Measurements from ENCODE around the gene SLC2A9. TPM values are rescaled to one million over a fixed set of nuclear protein-coding genes. Genes with fewer than 3 reads are reported as not detected.

SLC2A9 gene
- total RNA-seq, 2 experiments from 2014 or later = 0.54 TPM

DNA sequence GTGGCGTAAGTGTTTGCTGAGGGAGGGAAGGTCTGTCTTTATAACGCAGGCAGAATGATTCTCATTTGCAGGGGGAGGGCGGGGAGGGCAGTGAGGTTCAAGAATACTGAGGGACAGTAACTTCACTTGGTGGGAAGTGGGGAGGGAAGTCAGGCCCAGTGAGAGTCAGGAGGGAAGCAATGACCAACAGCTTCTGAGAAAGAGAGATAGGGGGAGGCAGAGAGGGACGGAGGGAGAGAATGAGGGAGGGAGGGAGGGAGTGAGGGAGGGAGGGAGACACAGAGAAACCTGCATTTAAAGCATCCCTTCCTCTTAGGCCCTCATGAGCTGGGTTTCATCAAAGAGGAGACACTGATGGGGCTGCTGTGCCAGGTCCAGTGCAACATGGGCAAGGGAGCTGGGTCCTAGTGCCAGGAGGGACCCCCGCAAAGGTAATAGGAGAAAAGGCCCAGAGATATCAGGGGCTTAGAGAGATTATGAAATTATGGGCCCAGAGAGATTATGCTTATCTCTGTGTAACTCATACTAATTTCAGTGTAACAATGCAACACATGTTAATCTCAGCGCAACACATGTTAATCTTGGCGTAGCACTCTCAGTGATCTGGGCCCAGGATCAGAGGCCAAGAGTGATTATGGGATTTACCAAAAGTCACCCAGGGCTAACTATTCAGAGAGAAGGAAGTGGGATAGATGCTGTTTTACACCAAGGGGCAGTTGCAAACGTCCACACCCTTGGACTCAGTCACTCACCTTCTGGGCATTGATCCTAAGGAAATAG is 127.8 kb downstream of the SLC2A9 start:
- no peak for TF ChIP-seq CTCF (IDR thresholded peaks at IDR 0.05)
- H3K4me1 Mint-ChIP-seq (ENCODE audit: low read depth) = no peaks in the 10 kb centered on the region
- H3K27me3 Mint-ChIP-seq = peaks cover 4% of the 10 kb centered on the region
- intact Hi-C loops (cut with micrococcal nuclease) = no loop called here
- no peak for ATAC-seq
- CTCF ChIA-PET = no interaction called here
- no peak overlapping the region for H3K27ac Mint-ChIP-seq
- DNase-seq = no peak
- POLR2A ChIA-PET = interaction anchor here (0.8 kb wide), 1 partner anchor 13 kb away, joined by 3 read pairs; no protein-coding TSS in a partner anchor
- no peak overlapping the region for H3K4me3 Mint-ChIP-seq
- H3K9me3 Mint-ChIP-seq = no peaks in the 10 kb centered on the region
- no peaks in the 10 kb centered on the region for H3K36me3 Mint-ChIP-seq (ENCODE audit: low read depth)

- POLR2A ChIA-PET = interaction anchor here (0.7 kb wide), 1 partner anchor 9 kb away, joined by 3 read pairs; no protein-coding TSS in a partner anchor
- Mint-ChIP-seq H3K36me3 (ENCODE audit: low read depth) (no peaks in the 10 kb centered on the region), H3K9me3 (no peaks in the 10 kb centered on the region), H3K4me1 (ENCODE audit: low read depth) (no peaks in the 10 kb centered on the region), H3K4me3 (no peak overlapping the region), H3K27ac (no peak overlapping the region), H3K27me3 (peaks cover 4% of the 10 kb centered on the region)
- intact Hi-C loops (cut with micrococcal nuclease) = no loop called here
- ATAC-seq (no peak), DNase-seq (no peak)
- TF ChIP-seq CTCF (IDR thresholded peaks at IDR 0.05) = no peak
- CTCF ChIA-PET = no interaction called here
These were observed 129.6 kb downstream of the SLC2A9 start for GRCh38 chr4:9891740-9892139.

- TF ChIP-seq CTCF (IDR thresholded peaks at IDR 0.05) = no peak
- intact Hi-C loops (cut with micrococcal nuclease) = no loop called here
- H3K27me3 Mint-ChIP-seq = peaks cover 2% of the 10 kb centered on the region
- H3K27ac Mint-ChIP-seq = no peak overlapping the region
- H3K9me3 Mint-ChIP-seq = no peaks in the 10 kb centered on the region
- POLR2A ChIA-PET = no interaction called here
- no peak overlapping the region for H3K4me3 Mint-ChIP-seq
- ATAC-seq (no peak), DNase-seq (no peak)
- no peaks in the 10 kb centered on the region for H3K4me1 Mint-ChIP-seq (ENCODE audit: low read depth)
- CTCF ChIA-PET = no interaction called here
- no peaks in the 10 kb centered on the region for H3K36me3 Mint-ChIP-seq (ENCODE audit: low read depth)
These were observed 130.2 kb downstream of the SLC2A9 start for GRCh38 chr4:9891056-9891455.

DNA sequence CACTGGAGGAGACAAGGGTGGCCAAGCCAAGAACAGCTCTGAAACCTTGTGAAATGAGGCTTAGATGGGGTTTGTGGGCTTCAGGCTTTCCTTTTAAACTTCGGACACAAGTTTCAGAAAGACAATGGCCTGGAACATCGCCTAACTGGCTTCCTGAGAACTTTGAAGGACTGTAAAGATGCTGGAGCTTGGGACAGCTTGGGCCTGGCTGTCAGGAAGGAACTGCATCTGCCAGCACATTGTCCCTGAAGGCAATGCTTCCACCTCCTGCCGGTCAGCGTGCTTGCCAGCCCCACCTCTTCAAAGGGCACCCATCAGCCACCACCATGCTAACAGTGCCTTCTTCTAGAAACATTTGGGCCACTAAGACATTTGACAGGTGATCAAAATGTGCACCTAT is 132.0 kb downstream of the SLC2A9 start:
- intact Hi-C loops (cut with micrococcal nuclease) = loop anchor here (10.0 kb wide), 1 partner anchor 125 kb away; no protein-coding TSS in a partner anchor
- no peak overlapping the region for H3K27ac Mint-ChIP-seq
- peaks cover 1% of the 10 kb centered on the region for H3K27me3 Mint-ChIP-seq

More for the DNA sequence above, 132.0 kb downstream of the SLC2A9 start:
- H3K4me3 Mint-ChIP-seq = no peak overlapping the region
- TF ChIP-seq CTCF (IDR thresholded peaks at IDR 0.05) = no peak
- no peaks in the 10 kb centered on the region for H3K9me3 Mint-ChIP-seq
- ChIA-PET CTCF (no interaction called here), POLR2A (interaction anchor here (0.7 kb wide), 1 partner anchor 88 kb away, joined by 3 read pairs; no protein-coding TSS in a partner anchor)
- no peaks in the 10 kb centered on the region for H3K4me1 Mint-ChIP-seq (ENCODE audit: low read depth)
- no peak for DNase-seq
- no peak for ATAC-seq
- no peaks in the 10 kb centered on the region for H3K36me3 Mint-ChIP-seq (ENCODE audit: low read depth)

Data from activated CD8-positive, alpha-beta T cell treated with anti-CD3 and anti-CD28 coated beads for 36 hours (primary cell).